Testis (tissue), 2 donors: ENCODE results near the gene FSIP1.

ENCODE experiments used
- CTCF ChIP-seq, 3 experiments: fragments of 450-650 bp in 2 of 3; fragments of 200-600 bp in 1 of 3; sonication (generic) in 1 of 3; IDR thresholded peaks; one replicate each; pipeline ENCODE4 v1.5.1; 2016 to 2019; ENCODE audit warnings: antibody characterized with exemption in 3 of 3, mild to moderate bottlenecking in 2 of 3, moderate library complexity in 1 of 3
- POLR2A ChIP-seq: fragments of 450-650 bp; IDR thresholded peaks from one replicate; pipeline ENCODE4 v1.6.1; 2017; ENCODE audit warnings: antibody characterized with exemption, mild to moderate bottlenecking, moderate library complexity

DNA sequence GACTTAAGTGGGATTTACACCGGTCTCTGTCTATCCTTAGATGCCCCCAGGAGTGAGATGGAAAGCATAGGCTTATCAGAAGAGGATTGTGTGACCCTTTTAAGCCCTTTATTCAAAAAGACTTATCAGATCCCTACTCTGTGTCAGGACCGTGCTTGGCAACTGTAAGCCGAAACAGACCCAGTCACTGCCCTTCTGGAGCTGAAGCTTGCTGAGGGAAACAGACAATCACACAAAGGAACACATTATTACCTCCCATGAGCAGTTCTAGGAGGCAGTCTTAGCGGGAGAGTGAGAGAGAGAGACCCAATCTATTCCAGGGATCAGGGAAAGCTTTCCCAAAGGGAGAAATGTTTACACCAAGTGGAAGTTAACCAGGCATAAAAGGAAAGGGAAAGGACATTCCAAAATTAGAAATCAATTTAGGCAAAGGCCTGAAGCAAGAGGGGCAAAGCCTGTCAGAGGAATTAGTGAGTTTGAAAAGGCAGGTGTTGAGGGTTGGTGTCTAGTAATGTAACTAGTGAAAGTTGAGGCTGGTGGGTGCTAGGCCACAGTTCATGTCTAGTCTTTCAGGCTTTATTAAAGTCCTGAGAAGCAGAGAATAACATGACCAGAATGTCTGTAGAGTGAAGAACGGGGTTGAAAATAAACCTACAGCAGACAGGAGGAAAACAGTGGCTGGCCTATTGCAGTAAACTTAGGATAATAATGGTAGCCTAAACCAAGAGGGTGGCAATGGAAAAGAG is 115.1 kb downstream of the FSIP1 start:
- TF ChIP-seq POLR2A, result no peak
- no peak for TF ChIP-seq CTCF (IDR thresholded peaks at IDR 0.05)
